ENCODE results near the gene MYO15A. TPM values are rescaled to one million over a fixed set of nuclear protein-coding genes. Genes with fewer than 3 reads are reported as not detected.

The MYO15A gene
- total RNA-seq, 1 donor from 2014 or later = 0.33 TPM

GRCh38 chr17:18099516-18099915 is 9.0 kb upstream of the MYO15A start:
- no peak overlapping the region for H3K4me3 ChIP-seq (ENCODE audit: low read depth, low read length)
- no peaks in the 10 kb centered on the region for H3K27me3 ChIP-seq (ENCODE audit: control insufficient read depth, insufficient read depth, low read length)
- peaks cover 3% of the 10 kb centered on the region for H3K36me3 ChIP-seq (ENCODE audit: control insufficient read depth, insufficient read depth, low read length)
- TF ChIP-seq, protein P1, sequence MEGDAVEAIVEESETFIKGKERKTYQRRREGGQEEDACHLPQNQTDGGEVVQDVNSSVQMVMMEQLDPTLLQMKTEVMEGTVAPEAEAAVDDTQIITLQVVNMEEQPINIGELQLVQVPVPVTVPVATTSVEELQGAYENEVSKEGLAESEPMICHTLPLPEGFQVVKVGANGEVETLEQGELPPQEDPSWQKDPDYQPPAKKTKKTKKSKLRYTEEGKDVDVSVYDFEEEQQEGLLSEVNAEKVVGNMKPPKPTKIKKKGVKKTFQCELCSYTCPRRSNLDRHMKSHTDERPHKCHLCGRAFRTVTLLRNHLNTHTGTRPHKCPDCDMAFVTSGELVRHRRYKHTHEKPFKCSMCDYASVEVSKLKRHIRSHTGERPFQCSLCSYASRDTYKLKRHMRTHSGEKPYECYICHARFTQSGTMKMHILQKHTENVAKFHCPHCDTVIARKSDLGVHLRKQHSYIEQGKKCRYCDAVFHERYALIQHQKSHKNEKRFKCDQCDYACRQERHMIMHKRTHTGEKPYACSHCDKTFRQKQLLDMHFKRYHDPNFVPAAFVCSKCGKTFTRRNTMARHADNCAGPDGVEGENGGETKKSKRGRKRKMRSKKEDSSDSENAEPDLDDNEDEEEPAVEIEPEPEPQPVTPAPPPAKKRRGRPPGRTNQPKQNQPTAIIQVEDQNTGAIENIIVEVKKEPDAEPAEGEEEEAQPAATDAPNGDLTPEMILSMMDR (IDR thresholded peaks at IDR 0.05; ENCODE audit: insufficient read depth, low read length, poor library complexity, severe bottlenecking) = no peak
- no peak for DNase-seq (ENCODE audit: low read depth)

- Histone ChIP-seq H3K4me3 (ENCODE audit: low read depth, low read length) (no peak overlapping the region), H3K36me3 (ENCODE audit: control insufficient read depth, insufficient read depth, low read length) (peaks cover 4% of the 10 kb centered on the region), H3K27me3 (ENCODE audit: control insufficient read depth, insufficient read depth, low read length) (no peaks in the 10 kb centered on the region)
- TF ChIP-seq, protein P1 (IDR thresholded peaks at IDR 0.05; ENCODE audit: insufficient read depth, low read length, poor library complexity, severe bottlenecking) = no peak
- no peak for DNase-seq (ENCODE audit: low read depth)
Measured at GRCh38 chr17:18100616-18101015, 7.9 kb upstream of the MYO15A start.

DNA sequence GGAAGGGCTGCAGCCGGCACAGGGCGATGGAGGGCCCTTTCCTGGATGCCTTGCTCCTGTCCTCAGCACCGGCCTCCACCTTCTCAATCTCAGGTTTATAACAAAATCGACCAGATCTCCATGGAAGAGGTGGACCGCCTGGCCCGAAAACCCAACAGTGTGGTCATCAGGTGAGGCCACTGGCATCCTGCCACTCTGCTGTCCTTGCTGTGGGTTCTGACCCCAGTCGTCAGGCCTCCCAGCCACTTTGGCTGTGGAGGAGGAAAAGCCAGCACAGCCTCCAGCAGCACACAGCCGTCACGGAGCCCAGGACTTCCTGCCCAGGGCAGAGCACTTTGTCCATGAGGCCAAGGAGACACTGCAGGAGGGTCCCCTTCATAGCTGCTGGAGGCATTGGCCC is 6.7 kb upstream of the MYO15A start:
- Histone ChIP-seq H3K27me3 (ENCODE audit: control insufficient read depth, insufficient read depth, low read length) (no peaks in the 10 kb centered on the region), H3K4me3 (ENCODE audit: low read depth, low read length) (no peak overlapping the region), H3K36me3 (ENCODE audit: control insufficient read depth, insufficient read depth, low read length) (peaks cover 4% of the 10 kb centered on the region)
- TF ChIP-seq, protein P1 (IDR thresholded peaks at IDR 0.05; ENCODE audit: insufficient read depth, low read length, poor library complexity, severe bottlenecking) = no peak
- DNase-seq (ENCODE audit: low read depth) = no peak

- TF ChIP-seq, protein P1 (IDR thresholded peaks at IDR 0.05; ENCODE audit: insufficient read depth, low read length, poor library complexity, severe bottlenecking) = no peak
- H3K27me3 ChIP-seq (ENCODE audit: control insufficient read depth, insufficient read depth, low read length) = no peaks in the 10 kb centered on the region
- no peak for DNase-seq (ENCODE audit: low read depth)
- H3K4me3 ChIP-seq (ENCODE audit: low read depth, low read length) = no peak overlapping the region
- peaks cover 3% of the 10 kb centered on the region for H3K36me3 ChIP-seq (ENCODE audit: control insufficient read depth, insufficient read depth, low read length)
Measured at GRCh38 chr17:18102640-18103039, 5.9 kb upstream of the MYO15A start.

DNA sequence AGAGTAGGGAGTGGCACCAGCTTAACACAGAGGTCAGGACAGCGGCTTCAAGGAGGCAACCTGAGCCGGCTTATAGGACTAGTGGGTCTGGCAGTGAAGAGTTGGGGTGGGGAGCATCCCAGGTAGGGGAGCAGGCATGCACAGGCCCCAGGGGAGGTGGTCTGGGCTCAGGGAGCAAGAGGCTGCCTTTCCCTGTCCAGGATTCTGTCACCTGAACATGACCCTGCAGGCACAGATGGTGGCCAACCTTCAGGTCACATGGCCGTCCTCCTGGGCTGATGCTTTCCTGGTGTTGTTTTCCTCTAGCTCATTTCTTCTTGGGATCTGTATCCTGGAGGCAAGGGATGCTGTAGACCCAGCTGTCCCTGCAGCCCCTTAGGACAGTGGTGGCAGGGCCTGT is 3.5 kb upstream of the MYO15A start:
- DNase-seq (ENCODE audit: low read depth) = no peak
- Histone ChIP-seq H3K36me3 (ENCODE audit: control insufficient read depth, insufficient read depth, low read length) (peaks cover 1% of the 10 kb centered on the region), H3K4me3 (ENCODE audit: low read depth, low read length) (no peak overlapping the region), H3K27me3 (ENCODE audit: control insufficient read depth, insufficient read depth, low read length) (no peaks in the 10 kb centered on the region)
- TF ChIP-seq, protein P1 (IDR thresholded peaks at IDR 0.05; ENCODE audit: insufficient read depth, low read length, poor library complexity, severe bottlenecking) = no peak

- TF ChIP-seq, protein P1 (IDR thresholded peaks at IDR 0.05; ENCODE audit: insufficient read depth, low read length, poor library complexity, severe bottlenecking) = no peak
- Histone ChIP-seq H3K36me3 (ENCODE audit: control insufficient read depth, insufficient read depth, low read length) (peaks cover 1% of the 10 kb centered on the region), H3K27me3 (ENCODE audit: control insufficient read depth, insufficient read depth, low read length) (no peaks in the 10 kb centered on the region), H3K4me3 (ENCODE audit: low read depth, low read length) (no peak overlapping the region)
- DNase-seq (ENCODE audit: low read depth) = no peak
Measured at GRCh38 chr17:18105595-18105994, 3.0 kb upstream of the MYO15A start.
